ENCODE results near the gene TRIM61.
"Not testable (repeated sequence)": the region's sequence is repeated elsewhere in the genome, so short reads cannot be mapped to it uniquely, and the experiment has no call there.

DNA sequence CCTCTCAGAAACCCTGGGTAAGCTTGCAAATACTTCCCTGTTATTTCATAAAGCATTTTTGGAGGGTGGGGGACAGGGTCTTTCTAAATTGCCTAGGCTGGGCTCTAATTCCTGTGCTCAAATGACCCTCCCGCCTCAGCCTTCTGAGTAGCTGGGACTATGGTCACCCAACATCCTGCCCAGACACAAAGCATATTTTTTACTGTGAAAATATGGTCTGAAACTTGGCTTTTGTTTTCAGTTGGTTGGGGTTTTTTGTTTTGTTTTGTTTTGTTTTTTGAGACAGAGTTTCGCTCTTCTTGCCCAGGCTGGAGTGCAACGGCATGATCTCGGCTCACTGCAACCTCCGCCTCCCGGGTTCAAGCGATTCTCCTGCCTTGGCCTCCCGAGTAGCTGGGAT, 48.3 kb upstream of the TRIM61 start:
- TF ChIP-seq, protein P1, sequence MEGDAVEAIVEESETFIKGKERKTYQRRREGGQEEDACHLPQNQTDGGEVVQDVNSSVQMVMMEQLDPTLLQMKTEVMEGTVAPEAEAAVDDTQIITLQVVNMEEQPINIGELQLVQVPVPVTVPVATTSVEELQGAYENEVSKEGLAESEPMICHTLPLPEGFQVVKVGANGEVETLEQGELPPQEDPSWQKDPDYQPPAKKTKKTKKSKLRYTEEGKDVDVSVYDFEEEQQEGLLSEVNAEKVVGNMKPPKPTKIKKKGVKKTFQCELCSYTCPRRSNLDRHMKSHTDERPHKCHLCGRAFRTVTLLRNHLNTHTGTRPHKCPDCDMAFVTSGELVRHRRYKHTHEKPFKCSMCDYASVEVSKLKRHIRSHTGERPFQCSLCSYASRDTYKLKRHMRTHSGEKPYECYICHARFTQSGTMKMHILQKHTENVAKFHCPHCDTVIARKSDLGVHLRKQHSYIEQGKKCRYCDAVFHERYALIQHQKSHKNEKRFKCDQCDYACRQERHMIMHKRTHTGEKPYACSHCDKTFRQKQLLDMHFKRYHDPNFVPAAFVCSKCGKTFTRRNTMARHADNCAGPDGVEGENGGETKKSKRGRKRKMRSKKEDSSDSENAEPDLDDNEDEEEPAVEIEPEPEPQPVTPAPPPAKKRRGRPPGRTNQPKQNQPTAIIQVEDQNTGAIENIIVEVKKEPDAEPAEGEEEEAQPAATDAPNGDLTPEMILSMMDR (conservative IDR thresholded peaks at IDR 0.05; ENCODE audit: low read depth, low read length) = not testable (repeated sequence)
- TF ChIP-seq FOS (IDR thresholded peaks at IDR 0.05; ENCODE audit: low read depth, low read length); CEBPB (IDR thresholded peaks at IDR 0.05; ENCODE audit: low read depth, low read length); RFX5 (IDR thresholded peaks at IDR 0.05; ENCODE audit: low read depth, low read length); BHLHE40 (IDR thresholded peaks at IDR 0.05; ENCODE audit: low read depth, low read length); RAD21 (IDR thresholded peaks at IDR 0.05; ENCODE audit: low read length); MXI1 (IDR thresholded peaks at IDR 0.05; ENCODE audit: borderline replicate concordance, low read depth, low read length); RCOR1 (IDR thresholded peaks at IDR 0.05; ENCODE audit: insufficient replicate concordance, low read length); POLR2A (IDR thresholded peaks at IDR 0.05; ENCODE audit: low read depth, low read length); SMC3 (IDR thresholded peaks at IDR 0.05; ENCODE audit: low read depth, low read length); USF2 (IDR thresholded peaks at IDR 0.05; ENCODE audit: low read depth, low read length); MAFK (IDR thresholded peaks at IDR 0.05; ENCODE audit: low read depth, low read length); ELK1 (IDR thresholded peaks at IDR 0.05; ENCODE audit: borderline replicate concordance, low read depth, low read length): not testable (repeated sequence)

Measured in IMR-90 (cell line).